HPDE6-E6E7 (cell line): ENCODE measurements around the gene DNAL1.
"Not testable (repeated sequence)": the region's sequence is repeated elsewhere in the genome, so short reads cannot be mapped to it uniquely, and the experiment has no call there.

Experiments used
- DNase-seq: peaks from one replicate; pipeline ENCODE4 v3.0.0; 2011; ENCODE audit warnings: missing footprints; ENCODE audit errors: extremely low spot score

DNAL1 gene

DNA sequence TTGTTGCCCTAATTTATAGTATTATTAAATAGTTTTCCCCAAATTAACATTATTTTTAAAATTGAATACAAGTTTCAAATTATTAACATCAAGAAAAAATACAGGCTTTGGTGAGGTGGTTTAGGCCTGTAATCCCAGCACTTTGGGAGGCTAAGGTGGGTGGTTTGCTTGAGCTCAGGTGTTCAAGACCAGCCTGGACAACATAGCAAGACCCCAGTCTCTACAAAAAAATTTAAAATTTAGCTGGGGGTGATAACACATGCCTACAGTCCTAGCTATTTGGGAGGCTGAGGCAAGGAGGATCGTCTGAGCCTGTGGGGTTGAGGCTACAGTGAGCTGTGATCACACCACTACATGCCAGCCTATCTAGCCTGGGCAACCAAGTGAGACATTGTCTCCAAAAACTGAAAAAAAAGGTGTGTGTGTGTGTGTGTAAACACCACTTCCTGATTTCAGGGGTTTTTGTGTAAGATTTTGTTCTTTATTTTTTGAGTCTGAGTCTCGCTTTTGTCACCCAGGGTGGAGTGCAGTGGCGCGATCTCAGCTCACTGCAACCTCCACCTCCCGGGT lies 3.9 kb upstream of the DNAL1 start:
- DNase-seq, result no peak

DNA sequence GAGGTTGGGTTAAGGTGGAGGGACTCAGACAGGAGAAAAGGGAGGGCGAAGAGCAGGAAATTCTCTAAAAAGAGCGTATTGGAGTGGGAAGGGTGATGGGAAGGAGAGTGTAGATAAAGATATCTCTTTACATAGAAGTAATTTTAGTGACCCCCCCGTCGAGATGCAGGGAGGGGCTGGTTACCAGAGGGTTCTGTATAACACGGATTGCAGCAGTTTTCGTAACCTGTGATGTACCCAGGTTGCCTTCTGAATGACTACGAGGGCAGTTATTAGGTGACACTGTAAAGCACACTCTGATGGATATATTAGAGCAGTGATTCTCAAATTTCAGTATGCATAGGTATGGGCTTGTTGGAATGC lies 443 bp downstream of the DNAL1 start:
- no peak for DNase-seq

DNA sequence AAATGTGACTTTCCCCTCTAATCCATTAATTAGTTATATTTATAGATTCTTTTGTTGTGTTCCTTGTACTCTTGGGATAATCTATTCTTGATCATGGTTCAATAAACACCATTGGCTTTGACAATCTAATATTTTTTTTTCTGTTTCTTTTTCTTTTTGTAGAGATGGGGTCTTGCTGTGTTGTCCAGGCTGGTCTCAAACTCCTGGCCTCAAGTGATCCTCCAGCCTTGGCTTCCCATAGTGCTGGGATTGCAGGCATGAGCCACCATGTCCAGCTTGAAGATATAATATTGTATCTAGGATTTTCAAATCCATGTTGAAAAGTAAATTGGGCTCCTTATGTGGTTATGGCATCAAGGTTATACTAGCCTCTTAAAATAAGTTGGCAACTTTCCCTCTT lies 6.2 kb downstream of the DNAL1 start:
- DNase-seq, result no peak

DNA sequence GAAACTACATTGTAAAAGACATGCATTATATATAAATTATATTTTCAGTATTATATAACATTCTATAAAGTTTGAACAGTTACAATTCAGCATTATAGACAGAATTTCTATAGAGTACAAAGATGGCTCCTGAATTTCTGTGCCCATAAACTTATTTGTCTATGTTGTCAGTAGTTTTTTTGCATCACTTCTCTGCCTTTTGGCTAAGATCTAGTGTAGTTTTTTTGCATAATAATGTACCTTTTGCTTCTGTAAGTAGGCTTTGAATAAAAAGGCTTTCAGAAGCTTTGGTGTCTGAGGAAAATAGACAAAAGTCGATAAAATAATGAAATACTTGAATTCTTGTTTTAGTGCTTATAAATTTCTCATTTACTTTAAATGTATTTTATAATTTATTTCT lies 11.1 kb downstream of the DNAL1 start:
- DNase-seq, result no peak

DNA sequence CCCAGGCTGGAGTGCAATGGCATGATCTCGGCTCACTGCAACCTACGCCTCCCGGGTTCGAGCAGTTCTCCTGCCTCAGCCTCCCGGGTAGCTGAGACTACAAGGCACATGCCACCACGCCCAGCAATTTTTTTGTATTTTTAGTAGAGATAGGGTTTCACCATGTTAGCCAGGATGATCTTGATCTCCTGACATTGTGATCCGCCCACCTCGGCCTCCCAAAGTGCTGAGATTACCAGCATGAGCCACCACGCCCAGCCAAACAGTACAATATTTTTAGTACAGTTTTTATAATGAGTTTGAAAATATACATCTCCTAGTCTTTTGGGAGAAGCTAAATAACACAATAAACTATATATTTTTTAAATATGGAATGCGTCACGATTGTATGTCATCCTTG lies 14.4 kb downstream of the DNAL1 start:
- not testable (repeated sequence) for DNase-seq

DNA sequence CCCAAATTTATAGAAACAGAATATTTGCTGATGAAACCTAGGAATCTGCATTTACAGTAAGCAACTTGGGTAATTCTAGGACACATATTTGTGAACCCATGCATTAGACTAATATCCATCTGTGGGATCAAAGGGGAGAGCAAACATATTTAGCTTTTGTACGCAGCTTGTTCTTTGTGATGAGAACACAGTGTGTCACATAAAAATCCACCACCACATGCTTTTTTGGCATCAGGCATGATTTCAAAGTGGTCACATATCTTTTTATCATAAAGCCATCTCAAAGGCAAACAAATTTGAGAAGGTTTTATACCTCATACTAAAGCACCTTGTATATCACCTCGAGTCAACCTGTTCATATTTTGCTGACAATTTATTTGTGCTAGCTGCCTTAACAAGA lies 15.7 kb downstream of the DNAL1 start:
- DNase-seq, result no peak

DNA sequence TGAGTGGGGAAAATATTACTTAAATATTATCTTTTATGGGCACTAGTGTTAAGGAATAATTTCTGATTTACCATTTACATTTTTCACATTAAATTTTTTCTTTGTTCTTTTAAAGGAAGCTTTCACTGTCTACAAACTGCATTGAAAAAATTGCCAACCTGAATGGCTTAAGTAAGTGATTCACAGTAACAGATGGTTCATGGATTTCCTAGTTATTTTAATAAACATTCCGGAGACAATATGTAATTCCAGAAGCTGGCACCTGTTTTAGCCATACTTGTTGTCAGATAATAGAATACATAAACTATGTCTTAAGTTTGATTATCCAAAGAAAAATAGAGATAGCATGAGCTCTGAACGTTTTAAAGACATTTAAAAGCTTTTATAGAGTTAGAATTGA lies 17.1 kb downstream of the DNAL1 start:
- DNase-seq, result no peak

DNA sequence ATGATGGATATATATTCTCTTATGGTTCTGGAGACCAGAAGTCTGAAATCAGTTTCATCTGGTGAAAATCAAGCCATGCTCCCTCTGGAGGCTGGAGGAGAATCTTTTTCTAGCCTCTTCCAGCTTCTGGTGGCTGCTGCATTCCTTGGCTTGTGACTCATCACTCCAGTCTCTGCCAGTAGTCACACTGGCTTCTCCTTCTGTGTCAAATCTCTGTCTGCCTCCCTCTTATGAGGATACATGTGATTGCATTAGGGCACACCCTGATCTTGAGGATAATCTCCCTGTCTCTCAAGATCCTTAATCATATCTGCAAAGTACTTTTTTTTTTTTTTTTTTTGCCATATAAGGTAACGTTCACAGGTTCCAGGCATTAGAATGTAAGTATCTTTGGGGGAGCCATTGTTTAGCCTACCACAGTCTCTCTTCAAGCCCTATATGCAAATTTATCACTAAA lies 17.7 kb downstream of the DNAL1 start:
- DNase-seq, result peak; percentile 53

DNA sequence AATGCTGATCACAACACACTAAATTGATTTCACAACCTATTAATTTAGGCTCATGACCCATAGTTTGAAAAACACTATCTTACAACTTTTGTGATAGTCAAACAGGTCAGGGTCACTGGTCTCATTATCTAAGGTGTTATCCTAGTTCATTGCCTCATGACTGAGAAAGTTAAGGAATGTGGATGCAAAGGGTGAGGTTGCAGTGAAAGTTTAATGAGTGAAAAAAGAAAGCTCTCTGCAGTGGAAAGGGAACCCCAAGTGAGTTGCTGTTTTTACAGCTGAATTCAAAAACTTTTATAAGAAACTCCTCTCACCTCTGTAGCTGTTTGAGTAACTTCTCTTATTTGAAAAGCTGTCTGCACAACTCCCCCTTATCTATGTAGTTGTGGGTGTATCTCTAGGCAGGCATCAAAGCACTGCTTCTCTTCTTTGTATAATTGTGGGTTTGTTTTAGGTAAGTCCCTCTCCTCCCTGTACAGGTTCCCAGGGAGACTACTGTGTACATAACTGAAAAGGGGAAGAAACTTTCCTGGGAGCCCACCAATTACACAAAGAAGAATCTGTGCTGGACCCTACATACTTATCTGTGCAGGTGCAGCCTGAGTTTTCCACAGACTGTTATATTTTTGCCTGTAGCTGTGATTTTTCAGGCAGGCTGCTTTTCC lies 18.9 kb downstream of the DNAL1 start:
- DNase-seq, result no peak

DNA sequence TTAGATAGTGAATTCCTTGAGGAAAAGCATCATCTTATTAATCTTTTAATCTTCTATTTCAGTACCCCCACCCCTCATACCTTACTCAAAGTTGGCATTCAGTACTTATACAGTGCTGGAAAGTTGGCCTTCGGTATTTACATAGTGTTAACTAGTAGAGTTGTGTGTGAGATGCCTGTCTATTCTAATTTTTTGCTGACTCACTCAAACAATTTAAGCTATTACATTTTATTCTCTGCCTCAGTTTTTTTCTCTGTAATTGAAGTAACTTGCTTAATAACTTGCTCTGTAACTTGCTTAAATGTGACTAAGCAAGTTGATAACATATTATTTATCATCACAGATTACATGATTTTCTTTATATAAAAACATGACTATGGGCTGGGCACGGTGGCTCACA lies 20.3 kb downstream of the DNAL1 start:
- no peak for DNase-seq

DNA sequence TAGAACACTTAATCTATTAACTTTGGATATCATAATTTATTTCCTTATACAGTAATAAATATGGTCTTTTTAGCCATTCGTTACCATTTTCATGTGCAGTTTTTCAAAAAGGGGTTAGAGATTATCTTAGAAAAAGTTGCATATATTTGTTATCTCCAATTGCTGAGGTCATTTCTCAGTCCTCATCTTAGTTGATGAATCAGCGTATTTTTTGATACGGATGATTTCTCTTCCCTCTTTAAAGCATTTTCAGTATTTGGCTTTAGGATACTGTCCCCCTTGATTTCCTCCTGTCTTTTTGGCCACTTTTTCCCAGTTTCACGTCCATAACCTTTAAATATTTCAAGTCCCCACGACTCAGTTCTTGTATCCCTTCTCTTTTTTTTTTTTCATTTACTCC lies 21.8 kb downstream of the DNAL1 start:
- DNase-seq, result no peak

DNA sequence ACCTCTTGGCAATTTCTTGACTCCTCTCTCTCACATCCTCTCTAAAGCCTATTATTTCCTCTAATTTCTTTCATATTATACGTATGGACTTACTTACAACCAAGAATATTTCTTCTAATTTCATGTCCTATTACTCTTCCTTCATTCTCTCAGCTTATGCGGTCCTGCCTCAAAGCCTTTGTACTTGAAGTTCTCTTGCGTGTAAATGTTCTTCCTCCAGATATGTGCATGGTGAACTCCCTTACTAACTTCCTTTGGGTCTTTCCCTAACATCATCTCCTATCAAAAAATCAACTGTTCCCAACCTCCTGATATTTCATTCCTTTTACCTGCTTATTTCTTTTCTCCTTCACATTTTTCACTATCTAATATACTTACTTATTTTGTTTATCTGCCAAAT lies 23.1 kb downstream of the DNAL1 start:
- no peak for DNase-seq

DNA sequence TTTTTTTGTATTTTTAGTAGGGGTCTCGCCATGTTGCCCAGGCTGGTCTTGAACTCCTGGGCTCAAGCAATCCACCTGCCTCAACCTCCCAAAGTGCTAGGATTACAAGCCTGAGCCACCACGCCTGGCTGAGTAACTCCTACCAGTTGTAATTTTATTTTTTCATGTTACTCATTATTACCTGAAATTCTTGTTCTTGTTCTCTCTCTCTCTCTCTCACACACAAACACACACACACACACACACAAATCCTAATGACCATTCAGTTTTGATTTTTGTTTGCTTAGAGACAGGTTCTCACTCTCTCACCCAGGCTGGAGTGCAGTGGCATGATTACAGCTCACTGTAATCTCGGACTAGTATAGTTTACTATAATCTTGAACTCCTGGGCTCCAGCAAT lies 30.2 kb downstream of the DNAL1 start:
- no peak for DNase-seq

DNA sequence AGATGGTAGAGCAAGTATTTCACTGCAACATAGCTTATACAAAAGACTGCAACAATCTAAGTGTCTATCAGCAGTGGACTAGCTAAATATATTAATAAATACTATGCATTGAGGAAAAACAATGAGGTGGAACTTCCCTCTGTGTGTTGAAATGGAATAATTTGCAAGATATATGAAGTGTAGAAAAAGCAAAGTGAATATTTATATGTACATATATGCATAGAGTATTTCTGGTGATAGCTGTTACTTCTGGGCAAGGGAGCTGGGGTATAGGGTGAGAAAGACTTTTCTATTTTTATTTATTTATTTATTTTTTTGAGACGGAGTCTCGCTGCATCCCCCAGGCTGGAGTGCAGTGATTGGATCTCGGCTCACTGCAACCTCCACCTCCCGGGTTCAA lies 33.9 kb downstream of the DNAL1 start:
- DNase-seq, result no peak

DNA sequence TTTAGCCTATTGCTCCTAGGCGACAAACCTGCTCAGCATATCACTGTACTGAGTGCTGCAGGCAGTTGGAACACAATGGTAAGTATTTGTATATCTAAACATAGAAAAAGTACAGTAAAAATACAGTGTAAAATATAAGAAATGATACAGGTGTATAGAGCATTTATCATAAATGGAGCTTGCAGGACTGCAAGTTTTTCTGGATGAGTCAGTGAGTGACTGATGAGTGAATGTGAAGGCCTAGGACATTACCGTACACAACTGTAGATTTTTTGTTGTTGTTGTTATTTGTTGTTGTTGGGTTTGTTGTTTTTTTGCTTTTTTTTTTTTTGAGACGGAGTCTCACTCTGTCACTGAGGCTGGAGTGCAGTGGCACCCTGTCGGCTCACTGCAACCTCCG lies 36.0 kb downstream of the DNAL1 start:
- no peak for DNase-seq

DNA sequence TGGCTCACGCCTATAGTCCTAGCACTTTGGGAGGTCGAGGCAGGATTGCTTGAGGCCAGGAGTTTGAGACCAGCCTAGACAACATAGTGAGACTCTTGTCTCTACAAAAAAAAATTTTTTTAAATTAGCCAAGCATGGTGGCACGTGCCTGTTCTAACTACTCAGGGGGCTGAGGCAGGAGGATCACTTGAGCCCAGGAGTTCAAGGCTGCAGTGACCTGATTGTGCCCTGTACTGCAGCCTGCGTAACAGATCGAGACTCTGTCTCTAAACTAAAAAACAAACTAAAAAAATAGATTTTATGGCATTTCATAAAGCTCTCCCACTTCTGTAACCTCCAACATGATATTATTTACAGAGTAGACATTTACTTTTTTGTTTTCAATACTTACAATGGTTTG lies 39.8 kb downstream of the DNAL1 start:
- DNase-seq, result no peak

DNA sequence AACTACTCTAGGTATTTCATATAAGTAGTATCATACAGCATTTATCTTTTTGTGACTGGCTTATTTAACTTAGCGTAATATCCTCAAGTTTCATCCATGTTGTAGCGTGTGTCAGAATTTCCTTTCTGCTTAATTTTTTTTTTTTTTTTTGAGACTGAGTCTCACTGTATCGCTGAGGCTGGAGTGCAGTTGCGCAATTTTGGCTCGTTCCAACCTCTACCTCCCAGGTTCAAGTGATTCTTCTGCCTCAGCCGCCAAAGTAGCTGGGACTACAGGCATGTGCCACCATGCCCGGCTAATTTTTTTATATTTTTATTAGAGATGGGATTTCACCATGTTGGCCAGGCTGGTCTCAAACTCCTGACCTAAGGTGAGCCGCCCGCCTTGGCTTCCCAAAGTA lies 40.5 kb downstream of the DNAL1 start:
- no peak for DNase-seq

DNA sequence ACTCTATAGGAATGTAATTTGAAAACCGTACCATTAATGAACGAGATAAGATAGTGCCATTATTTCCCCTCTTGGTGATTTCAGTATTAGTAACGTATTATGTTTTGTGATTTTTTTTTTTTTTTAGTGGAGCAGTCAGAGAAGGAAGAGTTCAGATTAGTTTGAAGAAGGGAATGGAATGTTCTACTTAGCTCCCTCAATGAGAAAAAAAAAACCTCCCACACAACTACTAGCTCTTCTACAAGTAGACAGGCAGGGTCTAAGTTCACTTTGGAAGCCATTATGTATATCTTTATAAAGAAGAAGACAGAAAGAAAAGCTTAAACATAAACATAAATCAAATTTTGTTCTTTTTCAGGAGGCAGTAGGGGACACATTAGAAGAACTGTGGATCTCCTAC lies 42.1 kb downstream of the DNAL1 start:
- DNase-seq, result no peak

DNA sequence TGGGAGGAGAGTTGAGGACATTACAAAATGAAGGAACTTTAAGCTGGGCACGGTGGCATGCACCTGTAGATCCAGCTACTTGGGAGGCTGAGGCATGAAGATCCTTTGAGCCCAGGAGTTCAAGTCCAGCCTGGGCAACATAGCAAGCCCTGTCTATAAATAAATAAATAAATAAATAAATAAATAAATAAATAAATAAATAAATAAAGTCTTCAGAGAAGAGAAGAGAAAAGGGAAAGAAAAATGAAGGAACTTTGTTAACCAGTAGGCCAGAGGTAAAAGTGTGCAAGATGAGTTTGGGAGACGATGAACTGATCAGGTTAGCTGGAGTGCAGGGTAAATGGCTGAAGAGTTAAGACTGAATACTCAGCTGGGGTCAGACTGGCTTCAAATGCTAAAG lies 49.3 kb downstream of the DNAL1 start:
- DNase-seq, result no peak

DNA sequence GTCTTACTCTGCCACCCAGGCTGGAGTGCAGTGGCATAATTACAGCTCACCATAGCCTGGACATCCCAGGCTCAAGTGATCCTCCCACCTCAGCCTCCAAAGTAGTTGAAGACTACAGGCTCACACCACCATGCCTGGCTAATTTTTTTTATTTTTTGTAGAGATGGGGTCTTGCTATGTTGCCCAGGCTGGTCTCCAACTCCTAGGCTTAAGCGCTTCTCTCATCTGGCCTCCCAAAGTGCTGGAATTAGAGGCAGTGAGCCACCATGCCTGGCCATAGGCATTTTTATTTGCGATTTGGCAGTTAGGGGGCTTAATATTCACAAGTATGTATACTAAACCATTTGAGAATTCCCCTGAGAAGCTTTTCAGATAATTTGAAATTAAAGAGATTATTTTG lies 50.3 kb downstream of the DNAL1 start:
- no peak for DNase-seq

DNA sequence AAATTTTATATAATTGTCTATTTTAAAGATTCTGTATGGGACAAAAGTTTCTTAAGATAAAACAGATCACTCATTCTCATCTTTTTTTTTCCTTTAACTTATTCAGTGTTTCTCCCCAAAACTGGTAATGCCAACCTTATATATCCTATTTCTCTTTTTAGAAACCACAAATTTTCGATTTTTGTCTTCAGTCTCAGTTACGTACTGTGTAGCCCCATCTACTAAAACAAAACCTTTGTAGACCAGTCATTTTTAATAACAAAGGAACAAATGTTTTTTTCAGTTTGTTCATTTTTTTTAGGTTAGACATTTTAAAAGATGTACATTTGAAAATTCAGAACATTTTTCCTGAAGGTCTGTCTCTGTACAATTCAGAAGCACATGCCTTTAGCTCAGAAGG lies 51.2 kb downstream of the DNAL1 start:
- no peak for DNase-seq

DNA sequence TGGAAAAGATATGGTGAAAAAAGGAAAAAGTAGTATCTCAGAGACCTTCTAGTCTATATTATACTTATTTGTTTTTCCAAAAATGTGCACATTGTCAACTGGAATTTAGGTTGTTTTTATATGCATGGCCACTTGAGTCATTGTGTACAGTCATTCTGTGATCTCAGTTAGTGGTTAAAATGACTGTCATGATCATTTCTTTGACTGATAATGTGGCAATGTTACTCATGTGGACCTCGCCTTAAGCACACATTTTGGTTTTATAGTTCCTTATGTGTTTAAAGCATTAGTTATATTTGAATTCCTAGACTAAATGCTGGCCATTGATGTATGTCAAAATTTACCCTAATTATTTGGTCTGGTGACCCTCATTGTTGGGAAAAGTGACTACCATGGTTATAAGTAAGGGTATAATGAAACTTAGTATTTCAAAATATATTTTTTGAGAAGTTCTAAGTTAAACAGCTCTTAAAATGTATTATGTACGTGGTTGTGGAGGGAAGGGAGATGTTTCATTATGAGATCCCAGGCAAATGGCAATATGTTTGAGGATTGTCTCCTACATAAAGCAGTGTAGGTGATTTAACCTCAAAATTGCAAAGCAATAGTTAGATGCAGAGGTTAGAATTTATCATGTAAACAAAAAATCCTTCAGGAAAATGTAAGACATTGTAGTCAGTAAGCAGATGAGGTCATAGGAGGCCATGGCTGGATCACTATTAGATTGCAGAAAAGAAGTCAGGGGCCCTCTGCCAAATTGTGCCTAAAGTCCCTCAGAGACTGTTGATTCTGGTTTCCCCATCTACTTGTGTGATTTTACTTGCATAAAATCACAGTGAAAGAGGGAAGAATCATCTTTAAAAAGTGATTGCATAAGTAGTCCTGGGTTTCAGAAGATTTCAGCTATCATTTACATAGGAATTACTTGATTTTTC lies 51.9 kb downstream of the DNAL1 start:
- DNase-seq, result no peak

DNA sequence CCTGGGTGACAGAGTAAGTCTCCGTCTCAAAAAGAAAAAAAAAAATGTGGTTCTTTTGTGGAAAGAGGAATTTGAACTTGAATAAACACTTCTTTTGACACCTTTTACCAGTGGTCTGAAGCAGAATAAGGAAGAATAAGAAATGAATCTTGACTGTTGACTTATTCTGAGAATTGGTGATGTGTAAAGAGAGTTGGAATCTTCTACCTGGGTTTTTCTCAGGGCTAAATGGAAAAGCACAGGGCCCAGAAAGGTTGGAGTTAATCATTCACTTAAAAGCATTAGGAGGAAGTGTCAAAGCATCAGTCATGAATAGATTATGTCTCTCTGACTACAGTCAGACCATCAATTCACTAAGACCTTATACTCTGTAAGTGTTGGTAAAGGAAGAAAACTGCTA lies 55.5 kb downstream of the DNAL1 start:
- no peak for DNase-seq
